ENCODE results near the gene DYRK1A.

DNA sequence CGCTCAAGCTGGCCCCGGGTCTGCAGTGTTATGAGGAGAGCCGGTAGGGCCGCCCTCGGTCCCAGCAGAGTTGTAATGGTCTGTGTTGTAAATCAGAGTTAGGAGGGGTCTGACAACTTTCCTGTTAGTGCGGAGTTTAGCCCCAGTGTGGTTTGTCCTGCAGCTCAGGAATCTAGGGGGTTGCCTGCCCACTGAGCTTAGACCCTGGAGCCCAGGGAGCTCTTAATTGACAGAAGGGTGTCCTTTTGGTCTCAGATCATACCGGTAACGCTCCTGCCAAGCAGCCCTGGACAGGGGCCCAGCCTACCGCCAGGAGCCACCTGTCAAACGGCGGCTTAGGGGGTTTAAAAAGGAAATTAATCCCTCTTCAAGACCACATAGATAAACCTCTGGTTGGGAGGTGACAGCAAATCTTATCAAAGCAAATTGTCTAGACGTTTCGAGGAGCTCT is 164.4 kb downstream of the DYRK1A start:
- TF ChIP-seq, protein P1, sequence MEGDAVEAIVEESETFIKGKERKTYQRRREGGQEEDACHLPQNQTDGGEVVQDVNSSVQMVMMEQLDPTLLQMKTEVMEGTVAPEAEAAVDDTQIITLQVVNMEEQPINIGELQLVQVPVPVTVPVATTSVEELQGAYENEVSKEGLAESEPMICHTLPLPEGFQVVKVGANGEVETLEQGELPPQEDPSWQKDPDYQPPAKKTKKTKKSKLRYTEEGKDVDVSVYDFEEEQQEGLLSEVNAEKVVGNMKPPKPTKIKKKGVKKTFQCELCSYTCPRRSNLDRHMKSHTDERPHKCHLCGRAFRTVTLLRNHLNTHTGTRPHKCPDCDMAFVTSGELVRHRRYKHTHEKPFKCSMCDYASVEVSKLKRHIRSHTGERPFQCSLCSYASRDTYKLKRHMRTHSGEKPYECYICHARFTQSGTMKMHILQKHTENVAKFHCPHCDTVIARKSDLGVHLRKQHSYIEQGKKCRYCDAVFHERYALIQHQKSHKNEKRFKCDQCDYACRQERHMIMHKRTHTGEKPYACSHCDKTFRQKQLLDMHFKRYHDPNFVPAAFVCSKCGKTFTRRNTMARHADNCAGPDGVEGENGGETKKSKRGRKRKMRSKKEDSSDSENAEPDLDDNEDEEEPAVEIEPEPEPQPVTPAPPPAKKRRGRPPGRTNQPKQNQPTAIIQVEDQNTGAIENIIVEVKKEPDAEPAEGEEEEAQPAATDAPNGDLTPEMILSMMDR (IDR thresholded peaks at IDR 0.05; ENCODE audit: low read depth, low read length) = no peak
- no peak for TF ChIP-seq POLR2A (IDR thresholded peaks at IDR 0.05; ENCODE audit: extremely low read depth, insufficient read length)
- TF ChIP-seq, protein P2, sequence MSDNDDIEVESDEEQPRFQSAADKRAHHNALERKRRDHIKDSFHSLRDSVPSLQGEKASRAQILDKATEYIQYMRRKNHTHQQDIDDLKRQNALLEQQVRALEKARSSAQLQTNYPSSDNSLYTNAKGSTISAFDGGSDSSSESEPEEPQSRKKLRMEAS (IDR thresholded peaks at IDR 0.05; ENCODE audit: low read depth, low read length) = no peak

All from NB4 (cell line).